AG09309 (cell line): ENCODE results near the gene SHISA8.

ENCODE experiments used
- DNase-seq: peaks from one replicate; pipeline ENCODE4 v3.0.0-alpha.2; 2010; ENCODE audit warnings: low read depth
- H3K4me3 ChIP-seq: 2 replicates; pipeline ENCODE4 v1.5.1; 2011; ENCODE audit warnings: mild to moderate bottlenecking, low read depth, low read length, moderate library complexity; ENCODE audit not compliant: control insufficient read depth
- CTCF ChIP-seq: IDR thresholded peaks from 2 replicates; pipeline ENCODE4 v1.5.1; 2011; ENCODE audit warnings: mild to moderate bottlenecking, low read depth, low read length, inconsistent platforms; ENCODE audit not compliant: insufficient read depth, control insufficient read depth; ENCODE audit errors: missing control alignments

The SHISA8 gene

GRCh38 chr22:41862530-41863266 is 52.2 kb downstream of the SHISA8 start:
- DNase-seq: no peak
- TF ChIP-seq CTCF: no peak

GRCh38 chr22:41862160-41862529 is 52.7 kb downstream of the SHISA8 start:
- TF ChIP-seq CTCF: no peak
- H3K4me3 ChIP-seq: no peak overlapping the region
- no peak for DNase-seq

More at GRCh38 chr22:41862530-41863266, 52.2 kb downstream of the SHISA8 start:
- H3K4me3 ChIP-seq: no peak overlapping the region
